ENCODE measurements around the gene C9orf85. TPM values are rescaled to one million over a fixed set of nuclear protein-coding genes. Genes with fewer than 3 reads are reported as not detected.

C9orf85 gene
- total RNA-seq (10 to 100 TPM; 17.3 to 22.4 TPM), polyA plus RNA-seq (ENCODE audit: insufficient read length in 2 of 2) (10 to 100 TPM; 16.2 to 17.4 TPM)
- long read RNA-seq, donor 1, partial matches to known transcripts: 0 of 3 reads
- long read RNA-seq, donor 1, other reads (novel, unspliced or antisense): 0 of 3 reads
- long read RNA-seq, donor 2: 0 reads
- long read RNA-seq, donor 3, partial matches to known transcripts: 0 of 2 reads
- long read RNA-seq, donor 3, other reads (novel, unspliced or antisense): 0 of 2 reads
- long read RNA-seq, donor 4, transcript C9orf85-201 (4 exons, 1,279 nt): major isoform, 7 of 12 reads
- long read RNA-seq, donor 4, partial matches to known transcripts: 5 of 12 reads
- long read RNA-seq, donor 4, other reads (novel, unspliced or antisense): 0 of 12 reads

GRCh38 chr9:71911061-71911907 lies at the start of gene C9orf85, which contains the start of gene ABHD17B:
Gene C9orf85 (plus strand): TSS chr9:71911639. CDS start chr9:71911735, 96 bp downstream.
Gene ABHD17B (minus strand): TSS chr9:71911193. CDS start chr9:71875080, 36,113 bp downstream.
- peaks cover 16% of the 10 kb centered on the region for H3K4me1 ChIP-seq (ENCODE audit: control insufficient read depth, insufficient read depth, low read length)
- peak within 1 kb of the TSS; percentile 95 for H3K4me3 ChIP-seq (ENCODE audit: low read depth, low read length)
- 0% methylated on average over 45 of the region's 45 CpGs for WGBS (ENCODE audit: insufficient coverage)
- no peaks in the 10 kb centered on the region for H3K27me3 ChIP-seq (ENCODE audit: control insufficient read depth, insufficient read depth, low read length)
- peak; percentile 98 to 100 (median 100) for DNase-seq (ENCODE audit: low read depth in 4 of 6, low spot score in 6 of 6)
- H3K36me3 ChIP-seq (ENCODE audit: control insufficient read depth, insufficient read depth, low read length): no peaks in the 10 kb centered on the region
- H3K9me3 ChIP-seq (ENCODE audit: control insufficient read depth, insufficient read depth, low read length): no peaks in the 10 kb centered on the region
- peak within 1 kb of the TSS; percentile 90 for H3K27ac ChIP-seq (ENCODE audit: low read depth, low read length)

GRCh38 chr9:71863631-71864030 lies 47.8 kb upstream of the C9orf85 start:
- Histone ChIP-seq H3K4me3 (ENCODE audit: low read depth, low read length) (no peak overlapping the region), H3K4me1 (ENCODE audit: control insufficient read depth, insufficient read depth, low read length) (no peaks in the 10 kb centered on the region), H3K27ac (ENCODE audit: low read depth, low read length) (no peak overlapping the region), H3K36me3 (ENCODE audit: control insufficient read depth, insufficient read depth, low read length) (peaks cover 5% of the 10 kb centered on the region), H3K27me3 (ENCODE audit: control insufficient read depth, insufficient read depth, low read length) (no peaks in the 10 kb centered on the region), H3K9me3 (ENCODE audit: control insufficient read depth, insufficient read depth, low read length) (no peaks in the 10 kb centered on the region)
- no CpG with 5 or more reads among the region's 1 CpG for WGBS (ENCODE audit: insufficient coverage)
- no peak for DNase-seq (ENCODE audit: low read depth in 4 of 6, low spot score in 6 of 6)

DNA sequence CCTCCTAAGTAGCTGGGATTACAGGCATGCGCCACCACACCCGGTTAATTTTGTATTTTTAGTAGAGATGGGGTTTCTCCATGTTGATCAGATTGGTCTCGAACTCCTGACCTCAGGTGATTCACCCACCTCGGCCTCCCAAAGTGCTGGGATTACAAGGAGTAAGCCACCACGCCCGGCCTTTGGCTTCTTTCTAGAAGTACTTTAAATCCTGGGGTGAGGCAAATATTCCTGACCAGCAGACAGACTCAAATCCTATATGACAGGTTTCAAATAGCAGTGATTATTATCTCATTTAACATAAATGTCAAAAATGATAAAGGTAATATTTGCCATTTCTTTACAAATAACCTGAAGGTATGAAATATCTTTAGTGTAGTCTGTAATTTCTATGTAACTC lies 36.1 kb upstream of the C9orf85 start:
- Histone ChIP-seq H3K27ac (ENCODE audit: low read depth, low read length) (no peak overlapping the region), H3K9me3 (ENCODE audit: control insufficient read depth, insufficient read depth, low read length) (peaks cover 6% of the 10 kb centered on the region), H3K27me3 (ENCODE audit: control insufficient read depth, insufficient read depth, low read length) (no peaks in the 10 kb centered on the region), H3K4me3 (ENCODE audit: low read depth, low read length) (no peak overlapping the region), H3K4me1 (ENCODE audit: control insufficient read depth, insufficient read depth, low read length) (no peaks in the 10 kb centered on the region), H3K36me3 (ENCODE audit: control insufficient read depth, insufficient read depth, low read length) (no peaks in the 10 kb centered on the region)
- WGBS (ENCODE audit: insufficient coverage): 100% methylated on average over 1 of the region's 6 CpGs
- DNase-seq (ENCODE audit: low read depth in 4 of 6, low spot score in 6 of 6): no peak

- Histone ChIP-seq H3K36me3 (ENCODE audit: control insufficient read depth, insufficient read depth, low read length) (no peaks in the 10 kb centered on the region), H3K27ac (ENCODE audit: low read depth, low read length) (no peak overlapping the region), H3K9me3 (ENCODE audit: control insufficient read depth, insufficient read depth, low read length) (peaks cover 6% of the 10 kb centered on the region), H3K4me3 (ENCODE audit: low read depth, low read length) (no peak overlapping the region), H3K27me3 (ENCODE audit: control insufficient read depth, insufficient read depth, low read length) (no peaks in the 10 kb centered on the region), H3K4me1 (ENCODE audit: control insufficient read depth, insufficient read depth, low read length) (no peaks in the 10 kb centered on the region)
- no CpG with 5 or more reads among the region's 2 CpGs for whole genome bisulfite sequencing (ENCODE audit: insufficient coverage)
- DNase-seq (ENCODE audit: low read depth in 4 of 6, low spot score in 6 of 6): no peak
Observed at GRCh38 chr9:71876106-71876505, 35.3 kb upstream of the C9orf85 start.

DNA sequence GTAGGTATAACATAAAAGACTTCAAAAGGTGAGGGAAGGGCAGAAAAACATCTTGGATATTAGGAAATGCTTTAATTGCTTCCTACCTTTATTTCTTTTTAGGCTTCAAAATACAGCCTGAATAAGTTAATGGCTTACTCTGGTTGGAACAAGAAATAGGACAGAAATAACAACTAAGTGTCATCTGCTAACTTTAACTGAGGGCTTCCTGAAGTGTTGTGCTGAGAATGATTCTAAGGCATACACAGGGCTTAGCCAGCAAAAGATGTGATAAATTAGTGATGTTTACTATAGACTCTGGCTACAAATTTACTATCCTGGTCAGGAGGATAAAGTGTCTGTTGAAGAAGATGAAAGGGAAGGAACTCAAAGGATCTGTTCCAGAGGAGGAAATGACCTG lies 34.6 kb upstream of the C9orf85 start:
- Histone ChIP-seq H3K36me3 (ENCODE audit: control insufficient read depth, insufficient read depth, low read length) (no peaks in the 10 kb centered on the region), H3K4me3 (ENCODE audit: low read depth, low read length) (no peak overlapping the region), H3K27me3 (ENCODE audit: control insufficient read depth, insufficient read depth, low read length) (no peaks in the 10 kb centered on the region), H3K9me3 (ENCODE audit: control insufficient read depth, insufficient read depth, low read length) (peaks cover 6% of the 10 kb centered on the region), H3K27ac (ENCODE audit: low read depth, low read length) (no peak overlapping the region), H3K4me1 (ENCODE audit: control insufficient read depth, insufficient read depth, low read length) (no peaks in the 10 kb centered on the region)
- no peak for DNase-seq (ENCODE audit: low read depth in 4 of 6, low spot score in 6 of 6)

DNA sequence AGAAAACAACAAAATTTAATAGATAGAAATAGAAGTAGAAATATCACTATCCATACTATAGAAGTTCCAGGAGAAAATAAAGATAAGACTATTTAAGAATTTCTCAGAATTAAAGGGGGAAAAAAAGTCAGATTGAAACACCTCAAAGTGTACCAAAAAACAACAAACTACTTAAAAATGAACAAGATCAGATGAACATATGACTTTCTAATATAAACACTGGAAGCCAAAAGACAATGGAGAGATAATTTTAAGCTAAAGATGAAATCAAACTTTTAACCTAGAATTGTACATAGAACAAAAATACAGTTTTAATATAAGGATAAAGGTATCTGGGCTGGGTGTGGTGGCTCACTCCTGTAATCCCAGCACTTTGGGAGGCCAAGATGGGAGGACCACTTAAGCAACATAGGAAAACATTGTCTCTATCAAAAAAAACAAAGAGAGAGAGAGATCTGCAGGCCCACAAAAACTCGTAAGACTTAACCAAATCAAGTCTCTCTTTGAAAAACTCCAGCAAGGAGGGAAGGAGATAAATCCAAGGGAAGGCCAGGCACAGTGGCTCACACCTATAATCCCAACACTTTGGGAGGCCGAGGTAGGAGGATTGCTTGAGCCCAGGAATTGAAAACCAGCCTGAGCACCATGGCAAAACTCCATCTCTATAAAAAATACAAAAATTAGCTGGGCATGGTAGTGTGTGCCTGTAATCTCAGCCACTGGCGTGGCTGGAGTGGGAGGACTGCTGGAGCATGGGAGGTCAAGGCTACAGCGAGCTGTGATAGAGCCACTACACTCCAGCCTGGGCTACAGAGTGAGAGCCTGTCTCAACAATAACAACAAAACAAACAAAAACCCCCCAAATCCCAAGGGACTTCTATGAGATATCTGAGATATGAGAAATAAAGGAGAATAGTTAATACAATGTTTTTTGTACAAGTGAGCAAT lies 32.8 kb upstream of the C9orf85 start:
- Histone ChIP-seq H3K36me3 (ENCODE audit: control insufficient read depth, insufficient read depth, low read length) (no peaks in the 10 kb centered on the region), H3K9me3 (ENCODE audit: control insufficient read depth, insufficient read depth, low read length) (peaks cover 6% of the 10 kb centered on the region), H3K4me3 (ENCODE audit: low read depth, low read length) (no peak overlapping the region), H3K4me1 (ENCODE audit: control insufficient read depth, insufficient read depth, low read length) (no peaks in the 10 kb centered on the region), H3K27me3 (ENCODE audit: control insufficient read depth, insufficient read depth, low read length) (no peaks in the 10 kb centered on the region), H3K27ac (ENCODE audit: low read depth, low read length) (no peak overlapping the region)
- 100% methylated on average over 1 of the region's 4 CpGs for WGBS (ENCODE audit: insufficient coverage)
- DNase-seq (ENCODE audit: low read depth in 4 of 6, low spot score in 6 of 6): no peak

DNA sequence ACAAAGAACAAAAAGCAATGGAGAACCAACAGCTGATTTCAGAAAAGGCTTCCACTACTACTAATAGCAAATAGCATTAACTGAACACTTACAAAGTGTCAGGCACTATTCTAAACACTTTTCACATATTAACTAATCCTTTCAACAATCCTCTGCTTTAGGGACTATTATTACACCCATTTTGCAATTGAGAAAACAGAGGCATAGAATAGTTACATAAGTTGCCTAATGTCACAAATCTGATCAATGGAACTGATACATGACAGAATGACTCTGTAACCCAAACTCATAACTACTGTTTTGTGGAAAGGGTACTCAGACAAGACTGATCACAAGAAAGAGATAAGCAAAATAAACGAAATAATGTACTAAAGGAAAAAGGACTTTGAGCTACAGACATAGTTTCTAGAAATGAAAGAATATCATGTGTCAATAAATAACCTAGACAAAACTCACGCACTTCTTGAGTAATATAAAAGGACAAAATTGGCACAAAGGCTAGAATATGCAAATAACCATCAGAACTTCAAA lies 31.7 kb upstream of the C9orf85 start:
- WGBS (ENCODE audit: insufficient coverage): no CpG with 5 or more reads among the region's 2 CpGs
- H3K9me3 ChIP-seq (ENCODE audit: control insufficient read depth, insufficient read depth, low read length): peaks cover 15% of the 10 kb centered on the region
- DNase-seq (ENCODE audit: low read depth in 4 of 6, low spot score in 6 of 6): no peak

DNA sequence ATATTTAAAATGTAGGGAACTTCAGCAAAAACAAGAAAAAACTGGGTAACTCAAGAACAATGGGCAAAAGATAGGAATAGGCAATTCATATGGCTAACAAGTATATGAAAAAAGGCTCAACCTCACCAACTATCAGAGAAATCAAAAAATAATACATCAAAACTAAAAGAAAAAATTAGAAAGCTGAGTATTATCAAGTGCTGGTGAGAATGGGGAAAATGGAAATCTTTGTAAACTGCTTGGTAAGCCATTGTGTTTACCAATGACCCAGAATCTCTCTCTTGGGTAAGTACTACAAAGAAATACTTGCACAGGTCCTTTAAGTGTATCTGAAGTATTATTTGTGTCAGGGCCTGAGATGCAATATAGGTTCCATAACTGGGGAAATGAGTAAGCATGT lies 27.4 kb upstream of the C9orf85 start:
- DNase-seq (ENCODE audit: low read depth in 4 of 6, low spot score in 6 of 6): no peak
- H3K27ac ChIP-seq (ENCODE audit: low read depth, low read length): no peak overlapping the region
- no peak overlapping the region for H3K4me3 ChIP-seq (ENCODE audit: low read depth, low read length)
- peaks cover 9% of the 10 kb centered on the region for H3K9me3 ChIP-seq (ENCODE audit: control insufficient read depth, insufficient read depth, low read length)
- H3K4me1 ChIP-seq (ENCODE audit: control insufficient read depth, insufficient read depth, low read length): no peaks in the 10 kb centered on the region
- H3K27me3 ChIP-seq (ENCODE audit: control insufficient read depth, insufficient read depth, low read length): no peaks in the 10 kb centered on the region
- H3K36me3 ChIP-seq (ENCODE audit: control insufficient read depth, insufficient read depth, low read length): no peaks in the 10 kb centered on the region

More for the DNA sequence above, 31.7 kb upstream of the C9orf85 start:
- no peak overlapping the region for H3K4me3 ChIP-seq (ENCODE audit: low read depth, low read length)
- no peaks in the 10 kb centered on the region for H3K36me3 ChIP-seq (ENCODE audit: control insufficient read depth, insufficient read depth, low read length)
- H3K4me1 ChIP-seq (ENCODE audit: control insufficient read depth, insufficient read depth, low read length): no peaks in the 10 kb centered on the region
- no peak overlapping the region for H3K27ac ChIP-seq (ENCODE audit: low read depth, low read length)
- H3K27me3 ChIP-seq (ENCODE audit: control insufficient read depth, insufficient read depth, low read length): no peaks in the 10 kb centered on the region

DNA sequence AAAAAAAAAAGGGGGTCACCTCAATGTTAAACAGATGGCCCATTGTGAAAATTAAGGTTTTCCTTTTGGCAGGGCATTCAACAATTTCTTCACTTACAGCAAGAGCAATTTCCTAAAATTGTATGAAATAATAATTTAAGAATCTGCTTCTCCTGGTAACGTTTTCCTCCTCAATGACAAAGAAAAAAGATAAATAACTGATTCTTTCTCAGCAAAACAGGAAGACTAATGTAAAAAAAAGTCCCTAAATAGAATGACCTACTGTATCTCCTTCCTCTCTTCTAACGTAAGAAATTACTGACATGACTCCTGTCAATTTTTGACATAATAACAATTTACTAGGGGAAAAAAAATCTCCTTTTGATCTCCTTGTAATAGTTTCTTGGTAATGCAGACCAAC lies 26.0 kb upstream of the C9orf85 start:
- Histone ChIP-seq H3K9me3 (ENCODE audit: control insufficient read depth, insufficient read depth, low read length) (peaks cover 9% of the 10 kb centered on the region), H3K36me3 (ENCODE audit: control insufficient read depth, insufficient read depth, low read length) (no peaks in the 10 kb centered on the region), H3K27ac (ENCODE audit: low read depth, low read length) (no peak overlapping the region), H3K27me3 (ENCODE audit: control insufficient read depth, insufficient read depth, low read length) (no peaks in the 10 kb centered on the region), H3K4me1 (ENCODE audit: control insufficient read depth, insufficient read depth, low read length) (no peaks in the 10 kb centered on the region), H3K4me3 (ENCODE audit: low read depth, low read length) (no peak overlapping the region)
- DNase-seq (ENCODE audit: low read depth in 4 of 6, low spot score in 6 of 6): no peak
- no CpG with 5 or more reads among the region's 2 CpGs for WGBS (ENCODE audit: insufficient coverage)
